Glutamatergic neuron (in vitro differentiated cells): ENCODE data around the gene ANKRD6. TPM values are rescaled to one million over a fixed set of nuclear protein-coding genes. Genes with fewer than 3 reads are reported as not detected.

ENCODE experiments used
- DNase-seq: peaks from one replicate; pipeline ENCODE4 v3.0.0; 2022
- H3K27ac Mint-ChIP-seq: one replicate; pipeline ENCODE4 v1.8.0; 2020; ENCODE audit warnings: mild to moderate bottlenecking, mixed read lengths, inconsistent platforms; ENCODE audit not compliant: unreplicated experiment
- H3K27me3 Mint-ChIP-seq: one replicate; pipeline ENCODE4 v1.8.0; 2020; ENCODE audit warnings: mild to moderate bottlenecking, moderate library complexity, mixed read lengths, inconsistent platforms; ENCODE audit not compliant: unreplicated experiment
- H3K36me3 Mint-ChIP-seq: one replicate; pipeline ENCODE4 v1.8.0; 2020; ENCODE audit warnings: mild to moderate bottlenecking, mixed read lengths, inconsistent platforms; ENCODE audit not compliant: unreplicated experiment
- H3K4me1 Mint-ChIP-seq: one replicate; pipeline ENCODE4 v1.8.0; 2020; ENCODE audit warnings: mild to moderate bottlenecking, low read depth, mixed read lengths, inconsistent platforms; ENCODE audit not compliant: unreplicated experiment
- H3K4me3 Mint-ChIP-seq: one replicate; pipeline ENCODE4 v1.8.0; 2020; ENCODE audit warnings: mild to moderate bottlenecking, mixed read lengths, inconsistent platforms; ENCODE audit not compliant: unreplicated experiment
- H3K9me3 Mint-ChIP-seq: one replicate; pipeline ENCODE4 v1.8.0; 2020; ENCODE audit warnings: mild to moderate bottlenecking, moderate library complexity, mixed read lengths, inconsistent platforms; ENCODE audit not compliant: unreplicated experiment
- total RNA-seq: library from RNA; stranded (reverse); fragmentation: NEBNext Ultra II Directional; extraction: Animal tissue kit (Norgen Biotek cat#: 25700); gene quantifications from one replicate; pipeline ENCODE4 v1.2.1, GENCODE V29; 2021; ENCODE audit not compliant: unreplicated experiment
- TF ChIP-seq, protein P1 (sequence below): fragments of 200-600 bp; sonication (generic); IDR thresholded peaks from one replicate; pipeline ENCODE4 v1.5.0; 2021; ENCODE audit not compliant: partially characterized antibody, unreplicated experiment

The ANKRD6 gene
- total RNA-seq, 1 donor from 2014 or later: 31.9 TPM

- TF ChIP-seq, protein P1, sequence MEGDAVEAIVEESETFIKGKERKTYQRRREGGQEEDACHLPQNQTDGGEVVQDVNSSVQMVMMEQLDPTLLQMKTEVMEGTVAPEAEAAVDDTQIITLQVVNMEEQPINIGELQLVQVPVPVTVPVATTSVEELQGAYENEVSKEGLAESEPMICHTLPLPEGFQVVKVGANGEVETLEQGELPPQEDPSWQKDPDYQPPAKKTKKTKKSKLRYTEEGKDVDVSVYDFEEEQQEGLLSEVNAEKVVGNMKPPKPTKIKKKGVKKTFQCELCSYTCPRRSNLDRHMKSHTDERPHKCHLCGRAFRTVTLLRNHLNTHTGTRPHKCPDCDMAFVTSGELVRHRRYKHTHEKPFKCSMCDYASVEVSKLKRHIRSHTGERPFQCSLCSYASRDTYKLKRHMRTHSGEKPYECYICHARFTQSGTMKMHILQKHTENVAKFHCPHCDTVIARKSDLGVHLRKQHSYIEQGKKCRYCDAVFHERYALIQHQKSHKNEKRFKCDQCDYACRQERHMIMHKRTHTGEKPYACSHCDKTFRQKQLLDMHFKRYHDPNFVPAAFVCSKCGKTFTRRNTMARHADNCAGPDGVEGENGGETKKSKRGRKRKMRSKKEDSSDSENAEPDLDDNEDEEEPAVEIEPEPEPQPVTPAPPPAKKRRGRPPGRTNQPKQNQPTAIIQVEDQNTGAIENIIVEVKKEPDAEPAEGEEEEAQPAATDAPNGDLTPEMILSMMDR: no peak
These were observed 26.5 kb downstream of the ANKRD6 start for GRCh38 chr6:89459501-89459900.

GRCh38 chr6:89460713-89461112 lies 27.8 kb downstream of the ANKRD6 start:
- no peak for DNase-seq
- H3K36me3 Mint-ChIP-seq: no peaks in the 10 kb centered on the region
- H3K9me3 Mint-ChIP-seq: no peaks in the 10 kb centered on the region
- TF ChIP-seq, protein P1: no peak
- H3K4me3 Mint-ChIP-seq: no peak overlapping the region
- H3K27me3 Mint-ChIP-seq: no peaks in the 10 kb centered on the region
- no peak overlapping the region for H3K27ac Mint-ChIP-seq
- H3K4me1 Mint-ChIP-seq: no peaks in the 10 kb centered on the region

More at GRCh38 chr6:89459501-89459900, 26.5 kb downstream of the ANKRD6 start:
- H3K9me3 Mint-ChIP-seq: no peaks in the 10 kb centered on the region
- no peak overlapping the region for H3K4me3 Mint-ChIP-seq
- no peak for DNase-seq
- no peak overlapping the region for H3K27ac Mint-ChIP-seq
- H3K4me1 Mint-ChIP-seq: no peaks in the 10 kb centered on the region
- no peaks in the 10 kb centered on the region for H3K36me3 Mint-ChIP-seq
- no peaks in the 10 kb centered on the region for H3K27me3 Mint-ChIP-seq

GRCh38 chr6:89462503-89462902 lies 29.6 kb downstream of the ANKRD6 start:
- no peak overlapping the region for H3K4me3 Mint-ChIP-seq
- DNase-seq: no peak
- H3K4me1 Mint-ChIP-seq: no peaks in the 10 kb centered on the region
- no peaks in the 10 kb centered on the region for H3K36me3 Mint-ChIP-seq
- no peaks in the 10 kb centered on the region for H3K9me3 Mint-ChIP-seq
- TF ChIP-seq, protein P1: no peak
- no peak overlapping the region for H3K27ac Mint-ChIP-seq
- H3K27me3 Mint-ChIP-seq: no peaks in the 10 kb centered on the region

DNA sequence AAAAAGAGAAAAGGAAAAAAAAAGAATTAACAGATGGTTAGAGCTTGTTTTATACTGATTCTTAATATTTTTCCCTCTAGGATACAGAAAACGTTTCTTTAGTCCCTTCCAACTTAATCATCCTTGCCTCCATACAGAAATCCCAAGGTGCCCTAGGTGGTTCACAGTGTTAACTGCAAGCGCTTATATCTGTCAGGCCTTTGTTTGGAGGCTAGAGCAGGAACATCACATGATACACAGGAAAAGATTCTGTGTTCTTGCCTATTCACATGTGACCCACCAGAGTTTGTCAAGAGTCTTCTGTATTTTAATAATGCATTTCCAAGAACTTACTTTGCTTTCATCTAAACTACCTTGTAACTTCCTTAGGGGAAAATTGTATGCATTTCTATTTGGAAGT lies 31.3 kb downstream of the ANKRD6 start:
- DNase-seq: no peak
- H3K9me3 Mint-ChIP-seq: no peaks in the 10 kb centered on the region
- TF ChIP-seq, protein P1: no peak
- no peak overlapping the region for H3K4me3 Mint-ChIP-seq
- H3K4me1 Mint-ChIP-seq: no peaks in the 10 kb centered on the region
- H3K27ac Mint-ChIP-seq: no peak overlapping the region
- no peaks in the 10 kb centered on the region for H3K27me3 Mint-ChIP-seq
- no peaks in the 10 kb centered on the region for H3K36me3 Mint-ChIP-seq

DNA sequence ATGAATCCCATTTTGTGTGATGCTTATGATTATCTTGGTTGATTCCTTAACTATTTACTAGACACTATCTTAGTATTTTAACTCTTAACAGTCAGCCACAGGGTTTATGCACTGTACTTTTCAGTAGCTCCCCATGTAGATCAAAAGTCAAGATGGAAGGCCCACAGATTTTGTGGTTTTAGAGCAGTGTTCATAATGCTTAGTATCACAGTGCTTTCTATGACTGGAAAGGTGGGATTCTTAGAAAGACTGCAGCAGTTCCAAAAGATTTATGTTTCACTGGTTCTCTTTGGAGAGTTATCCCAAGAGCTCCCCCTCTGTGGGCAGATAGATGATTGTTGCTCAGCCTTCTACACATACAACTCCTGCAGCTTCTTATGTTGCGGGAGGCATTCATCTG lies 34.5 kb downstream of the ANKRD6 start:
- Mint-ChIP-seq H3K4me1 (peaks cover 3% of the 10 kb centered on the region), H3K27ac (no peak overlapping the region), H3K36me3 (no peaks in the 10 kb centered on the region), H3K4me3 (no peak overlapping the region), H3K9me3 (no peaks in the 10 kb centered on the region), H3K27me3 (no peaks in the 10 kb centered on the region)
- DNase-seq: no peak
- TF ChIP-seq, protein P1: no peak
